HepG2 (cell line): Measurements from ENCODE around the gene NDOR1. TPM values are rescaled to one million over a fixed set of nuclear protein-coding genes. Genes with fewer than 3 reads are reported as not detected.

Experiments
- HNRNPLL ChIP-seq: fragments of 200-400 bp; formaldehyde crosslinking; IDR thresholded peaks from 2 replicates; pipeline ENCODE4 v1.6.1; 2017; ENCODE audit warnings: mild to moderate bottlenecking, low read depth, low read length; ENCODE audit not compliant: poor library complexity, severe bottlenecking
- NR3C1 ChIP-seq: sonication (generic); formaldehyde crosslinking; IDR thresholded peaks from 2 replicates; pipeline ENCODE4 v1.4.0; 2020; ENCODE audit warnings: missing genetic modification reagents
- RAD51 ChIP-seq: fragments of 450-650 bp; IDR thresholded peaks from 2 replicates; pipeline ENCODE4 v1.6.1; 2016; ENCODE audit warnings: borderline replicate concordance
- RXRA ChIP-seq: sonication (generic); formaldehyde crosslinking; IDR thresholded peaks from 2 replicates; pipeline ENCODE4 v1.5.1; 2020; ENCODE audit warnings: missing genetic modification reagents
- TAF15 ChIP-seq: fragments of 200-400 bp; formaldehyde crosslinking; IDR thresholded peaks from one replicate; pipeline ENCODE4 v1.6.1; 2018; ENCODE audit warnings: mild to moderate bottlenecking, low read depth, low read length; ENCODE audit not compliant: poor library complexity, severe bottlenecking
- TSC22D2 ChIP-seq: sonication (generic); formaldehyde crosslinking; IDR thresholded peaks from 2 replicates; pipeline ENCODE4 v1.5.1; 2020; ENCODE audit warnings: missing genetic modification reagents, mild to moderate bottlenecking, borderline replicate concordance
- ZBTB3 ChIP-seq: sonication (generic); formaldehyde crosslinking; IDR thresholded peaks from 2 replicates; pipeline ENCODE4 v1.4.0; 2020; ENCODE audit warnings: low read depth, mild to moderate bottlenecking, moderate library complexity, missing genetic modification reagents, borderline replicate concordance
- ZKSCAN8 ChIP-seq: IDR thresholded peaks from 2 replicates; pipeline ENCODE4 v1.6.1; 2016; ENCODE audit warnings: borderline replicate concordance, missing genetic modification reagents, missing compliant biosample characterization
- ZNF317 ChIP-seq: sonication (generic); formaldehyde crosslinking; IDR thresholded peaks from 2 replicates; pipeline ENCODE4 v1.5.0; 2020; ENCODE audit warnings: mild to moderate bottlenecking, missing genetic modification reagents
- ZNF567 ChIP-seq: sonication (generic); formaldehyde crosslinking; IDR thresholded peaks from 2 replicates; pipeline ENCODE4 v1.8.1; 2023; ENCODE audit warnings: mild to moderate bottlenecking, missing genetic modification reagents, borderline replicate concordance
- ZNF605 ChIP-seq: sonication (generic); formaldehyde crosslinking; IDR thresholded peaks from 2 replicates; pipeline ENCODE4 v1.8.0; 2022; ENCODE audit warnings: mild to moderate bottlenecking, missing genetic modification reagents
- polyA plus RNA-seq, 8 experiments: library from polyadenylated mRNA; depleted of rRNA in 3 of 8; stranded (reverse) in 7 of 8; unstranded in 1 of 8; fragments of >200 nt; fragmentation: Illumina TruSeq in 4 of 8; extraction: Trizol in 4 of 8; gene quantifications; 2 replicates each; pipeline versions ENCODE4 v1.2.1 to v1.2.3, GENCODE V29; 2011 to 2016; ENCODE audit warnings: low read depth in 4 of 8, missing spikeins in 1 of 8, mixed read lengths in 1 of 8; ENCODE audit not compliant: insufficient read depth in 1 of 8
- total RNA-seq, 5 experiments: library from RNA; depleted of rRNA; stranded (reverse); fragments of >200 nt; fragmentation: Illumina TruSeq; extraction: Trizol; gene quantifications; 2 replicates each; pipeline ENCODE4 v1.2.3, GENCODE V29; 2016; ENCODE audit warnings: low read depth in 1 of 5
- TF ChIP-seq, protein P1 (sequence below): sonication (generic); formaldehyde crosslinking; IDR thresholded peaks from 2 replicates; pipeline ENCODE4 v1.9.0; 2022; ENCODE audit warnings: missing genetic modification reagents, mild to moderate bottlenecking, borderline replicate concordance
- TF ChIP-seq, protein P2 (sequence below): sonication (generic); formaldehyde crosslinking; IDR thresholded peaks from 2 replicates; pipeline ENCODE4 v1.5.1; 2020; ENCODE audit warnings: mild to moderate bottlenecking, missing genetic modification reagents, moderate library complexity
- TF ChIP-seq, protein P3 (sequence below): sonication (generic); formaldehyde crosslinking; IDR thresholded peaks from 2 replicates; pipeline ENCODE4 v1.5.1; 2020; ENCODE audit warnings: missing genetic modification reagents, mild to moderate bottlenecking, borderline replicate concordance
- TF ChIP-seq, protein P4 (sequence below): sonication (generic); formaldehyde crosslinking; IDR thresholded peaks from 2 replicates; pipeline ENCODE4 v1.8.1; 2022; ENCODE audit warnings: low read depth, mild to moderate bottlenecking, missing genetic modification reagents
- TF ChIP-seq, protein P5 (sequence below): sonication (generic); formaldehyde crosslinking; IDR thresholded peaks from 2 replicates; pipeline ENCODE4 v1.4.0; 2020; ENCODE audit warnings: missing genetic modification reagents, mild to moderate bottlenecking, borderline replicate concordance

The NDOR1 gene
- total and polyA plus RNA-seq, 2 of the 13 experiments (the other 11 are each of a cell fraction or from before 2014, with no cell fraction given): 3.6 to 8.7 TPM

DNA sequence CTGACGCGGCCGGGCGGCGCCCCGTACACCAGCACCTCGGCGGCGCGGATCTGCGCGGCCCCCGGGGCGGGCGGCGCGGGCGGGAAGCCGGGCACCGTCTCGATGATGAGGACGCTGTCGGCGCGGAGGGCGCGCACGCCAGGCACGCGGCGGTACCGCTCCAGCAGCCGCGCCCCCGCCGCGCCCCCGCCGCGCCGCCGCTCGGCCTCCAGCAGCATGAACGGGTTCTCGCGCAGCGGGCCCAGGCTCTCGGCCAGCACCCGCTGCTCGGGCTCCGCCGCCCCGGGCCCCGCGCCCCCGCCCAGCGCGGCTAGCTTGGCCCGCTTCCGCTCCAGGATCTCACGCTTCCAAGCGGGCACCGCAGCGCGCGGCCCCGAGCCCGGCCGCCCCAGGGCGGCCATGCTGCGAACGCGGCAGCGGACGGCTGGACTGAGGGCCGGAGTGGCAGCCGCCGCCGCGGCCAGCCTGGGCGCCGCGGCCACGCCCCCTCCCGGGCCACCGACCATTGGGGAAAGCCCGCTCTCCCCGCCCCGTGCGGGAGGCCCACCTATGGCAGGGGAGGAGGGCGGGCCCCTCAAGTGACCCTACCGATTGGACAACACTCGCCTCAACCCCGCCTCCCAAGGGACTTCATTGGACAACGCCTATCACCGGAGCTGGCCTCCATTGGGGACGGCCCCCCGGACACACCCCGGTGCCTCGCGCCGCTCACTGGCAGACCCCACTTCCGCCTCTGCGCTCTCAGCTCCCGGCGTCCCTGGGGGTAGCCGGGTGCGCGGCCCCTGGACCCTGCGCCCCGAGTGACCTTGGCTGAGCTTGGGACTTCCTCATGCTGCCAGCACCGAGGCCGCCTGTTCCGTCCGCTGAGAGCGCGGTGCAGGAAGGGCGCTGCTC, 4.9 kb upstream of the NDOR1 start, which contains the start of gene TPRN (continued):
- TF ChIP-seq, protein P1, sequence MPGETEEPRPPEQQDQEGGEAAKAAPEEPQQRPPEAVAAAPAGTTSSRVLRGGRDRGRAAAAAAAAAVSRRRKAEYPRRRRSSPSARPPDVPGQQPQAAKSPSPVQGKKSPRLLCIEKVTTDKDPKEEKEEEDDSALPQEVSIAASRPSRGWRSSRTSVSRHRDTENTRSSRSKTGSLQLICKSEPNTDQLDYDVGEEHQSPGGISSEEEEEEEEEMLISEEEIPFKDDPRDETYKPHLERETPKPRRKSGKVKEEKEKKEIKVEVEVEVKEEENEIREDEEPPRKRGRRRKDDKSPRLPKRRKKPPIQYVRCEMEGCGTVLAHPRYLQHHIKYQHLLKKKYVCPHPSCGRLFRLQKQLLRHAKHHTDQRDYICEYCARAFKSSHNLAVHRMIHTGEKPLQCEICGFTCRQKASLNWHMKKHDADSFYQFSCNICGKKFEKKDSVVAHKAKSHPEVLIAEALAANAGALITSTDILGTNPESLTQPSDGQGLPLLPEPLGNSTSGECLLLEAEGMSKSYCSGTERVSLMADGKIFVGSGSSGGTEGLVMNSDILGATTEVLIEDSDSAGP: peak; percentile 76
- peak; percentile 75; the same call in 1 of the 2 replicates for TF ChIP-seq ZKSCAN8
- TF ChIP-seq TAF15: peak; percentile 33
- peak; percentile 74 for TF ChIP-seq HNRNPLL
- TF ChIP-seq TSC22D2 (CRISPR knock-in tag): no peak
- TF ChIP-seq, protein P2, sequence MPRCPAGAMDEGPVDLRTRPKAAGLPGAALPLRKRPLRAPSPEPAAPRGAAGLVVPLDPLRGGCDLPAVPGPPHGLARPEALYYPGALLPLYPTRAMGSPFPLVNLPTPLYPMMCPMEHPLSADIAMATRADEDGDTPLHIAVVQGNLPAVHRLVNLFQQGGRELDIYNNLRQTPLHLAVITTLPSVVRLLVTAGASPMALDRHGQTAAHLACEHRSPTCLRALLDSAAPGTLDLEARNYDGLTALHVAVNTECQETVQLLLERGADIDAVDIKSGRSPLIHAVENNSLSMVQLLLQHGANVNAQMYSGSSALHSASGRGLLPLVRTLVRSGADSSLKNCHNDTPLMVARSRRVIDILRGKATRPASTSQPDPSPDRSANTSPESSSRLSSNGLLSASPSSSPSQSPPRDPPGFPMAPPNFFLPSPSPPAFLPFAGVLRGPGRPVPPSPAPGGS: peak; percentile 87
- TF ChIP-seq, protein P3, sequence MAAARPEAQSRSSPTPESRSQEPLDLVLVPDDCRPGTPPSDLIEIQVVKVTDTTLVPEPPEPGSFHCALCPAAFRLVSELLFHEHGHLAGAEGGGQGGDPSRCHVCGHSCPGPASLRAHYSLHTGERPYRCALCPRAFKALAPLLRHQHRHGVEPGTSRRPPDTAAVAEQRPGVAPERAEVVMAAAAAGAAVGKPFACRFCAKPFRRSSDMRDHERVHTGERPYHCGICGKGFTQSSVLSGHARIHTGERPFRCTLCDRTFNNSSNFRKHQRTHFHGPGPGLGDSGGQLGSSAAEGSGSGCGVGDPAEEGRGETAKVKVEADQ (CRISPR knock-in tag): peak; percentile 80; the same call in 1 of the 2 replicates
- no peak for TF ChIP-seq NR3C1 (CRISPR knock-in tag)
- TF ChIP-seq RAD51: no peak
- TF ChIP-seq ZNF317 (CRISPR knock-in tag): no peak
- peak; percentile 61; the same call in 1 of the 2 replicates for TF ChIP-seq ZNF605
- peak; percentile 97 for TF ChIP-seq RXRA
- no peak for TF ChIP-seq ZBTB3
- TF ChIP-seq, protein P4, sequence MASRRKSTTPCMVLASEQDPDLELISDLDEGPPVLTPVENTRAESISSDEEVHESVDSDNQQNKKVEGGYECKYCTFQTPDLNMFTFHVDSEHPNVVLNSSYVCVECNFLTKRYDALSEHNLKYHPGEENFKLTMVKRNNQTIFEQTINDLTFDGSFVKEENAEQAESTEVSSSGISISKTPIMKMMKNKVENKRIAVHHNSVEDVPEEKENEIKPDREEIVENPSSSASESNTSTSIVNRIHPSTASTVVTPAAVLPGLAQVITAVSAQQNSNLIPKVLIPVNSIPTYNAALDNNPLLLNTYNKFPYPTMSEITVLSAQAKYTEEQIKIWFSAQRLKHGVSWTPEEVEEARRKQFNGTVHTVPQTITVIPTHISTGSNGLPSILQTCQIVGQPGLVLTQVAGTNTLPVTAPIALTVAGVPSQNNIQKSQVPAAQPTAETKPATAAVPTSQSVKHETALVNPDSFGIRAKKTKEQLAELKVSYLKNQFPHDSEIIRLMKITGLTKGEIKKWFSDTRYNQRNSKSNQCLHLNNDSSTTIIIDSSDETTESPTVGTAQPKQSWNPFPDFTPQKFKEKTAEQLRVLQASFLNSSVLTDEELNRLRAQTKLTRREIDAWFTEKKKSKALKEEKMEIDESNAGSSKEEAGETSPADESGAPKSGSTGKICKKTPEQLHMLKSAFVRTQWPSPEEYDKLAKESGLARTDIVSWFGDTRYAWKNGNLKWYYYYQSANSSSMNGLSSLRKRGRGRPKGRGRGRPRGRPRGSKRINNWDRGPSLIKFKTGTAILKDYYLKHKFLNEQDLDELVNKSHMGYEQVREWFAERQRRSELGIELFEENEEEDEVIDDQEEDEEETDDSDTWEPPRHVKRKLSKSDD (CRISPR knock-in tag): peak; percentile 80; the same call in 1 of the 2 replicates
- TF ChIP-seq ZNF567 (CRISPR knock-in tag): 0 out of 2 replicates have a peak, but pooled peaks have one; percentile 71
- TF ChIP-seq, protein P5, sequence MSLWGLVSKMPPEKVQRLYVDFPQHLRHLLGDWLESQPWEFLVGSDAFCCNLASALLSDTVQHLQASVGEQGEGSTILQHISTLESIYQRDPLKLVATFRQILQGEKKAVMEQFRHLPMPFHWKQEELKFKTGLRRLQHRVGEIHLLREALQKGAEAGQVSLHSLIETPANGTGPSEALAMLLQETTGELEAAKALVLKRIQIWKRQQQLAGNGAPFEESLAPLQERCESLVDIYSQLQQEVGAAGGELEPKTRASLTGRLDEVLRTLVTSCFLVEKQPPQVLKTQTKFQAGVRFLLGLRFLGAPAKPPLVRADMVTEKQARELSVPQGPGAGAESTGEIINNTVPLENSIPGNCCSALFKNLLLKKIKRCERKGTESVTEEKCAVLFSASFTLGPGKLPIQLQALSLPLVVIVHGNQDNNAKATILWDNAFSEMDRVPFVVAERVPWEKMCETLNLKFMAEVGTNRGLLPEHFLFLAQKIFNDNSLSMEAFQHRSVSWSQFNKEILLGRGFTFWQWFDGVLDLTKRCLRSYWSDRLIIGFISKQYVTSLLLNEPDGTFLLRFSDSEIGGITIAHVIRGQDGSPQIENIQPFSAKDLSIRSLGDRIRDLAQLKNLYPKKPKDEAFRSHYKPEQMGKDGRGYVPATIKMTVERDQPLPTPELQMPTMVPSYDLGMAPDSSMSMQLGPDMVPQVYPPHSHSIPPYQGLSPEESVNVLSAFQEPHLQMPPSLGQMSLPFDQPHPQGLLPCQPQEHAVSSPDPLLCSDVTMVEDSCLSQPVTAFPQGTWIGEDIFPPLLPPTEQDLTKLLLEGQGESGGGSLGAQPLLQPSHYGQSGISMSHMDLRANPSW (CRISPR knock-in tag): 0 out of 2 replicates have a peak, but pooled peaks have one; percentile 47
